Breast epithelium (tissue), 4 donors: Measurements from ENCODE around the gene CDK19. TPM values are rescaled to one million over a fixed set of nuclear protein-coding genes. Genes with fewer than 3 reads are reported as not detected.

ENCODE experiments used
- DNase-seq, 2 donors: peaks; one replicate each; pipeline ENCODE4 v3.0.0-alpha.2; 2019; ENCODE audit warnings: low spot score in 2 of 2
- H3K27ac ChIP-seq, 2 donors: fragments of 200-600 bp; sonication (generic) in 1 of 2; one replicate each; pipeline ENCODE4 v1.5.1; 2016 to 2019; ENCODE audit warnings: mild to moderate bottlenecking in 1 of 2
- H3K27me3 ChIP-seq, 2 donors: fragments of 200-600 bp; sonication (generic) in 1 of 2; one replicate each; pipeline versions ENCODE4 v1.5.1 to v1.6.0; 2017 to 2019; ENCODE audit warnings: control low read depth in 1 of 2, mild to moderate bottlenecking in 1 of 2
- H3K36me3 ChIP-seq: fragments of 200-600 bp; one replicate; pipeline ENCODE4 v1.5.1; 2019
- H3K4me1 ChIP-seq, 2 donors: fragments of 200-600 bp; sonication (generic); one replicate each; pipeline ENCODE4 v1.5.1; 2016 to 2019; ENCODE audit warnings: control low read depth in 1 of 2
- H3K4me3 ChIP-seq, 3 donors: fragments of 200-600 bp; sonication (generic); 1 replicate in 2 of 3; 2 replicates in 1 of 3; pipeline ENCODE4 v1.5.1; 2016 to 2019; ENCODE audit warnings: mild to moderate bottlenecking in 3 of 3, moderate library complexity in 2 of 3
- H3K9me3 ChIP-seq, 2 donors: fragments of 200-600 bp; sonication (generic) in 1 of 2; one replicate each; pipeline ENCODE4 v1.5.1; 2016 to 2019; ENCODE audit warnings: control low read depth in 1 of 2
- POLR2A ChIP-seq: fragments of 450-650 bp; IDR thresholded peaks from one replicate; pipeline ENCODE4 v1.6.1; 2016; ENCODE audit warnings: antibody characterized with exemption, mild to moderate bottlenecking, moderate library complexity
- POLR2AphosphoS5 ChIP-seq, 3 donors: sonication (generic); formaldehyde crosslinking; IDR thresholded peaks; one replicate each; pipeline ENCODE4 v1.6.1; 2017; ENCODE audit warnings: antibody characterized with exemption in 3 of 3
- intact Hi-C: fragments of 100-400 bp; cut with DNase I; formaldehyde crosslinking; loops from one replicate; pipeline ENCODE4 v1.15.1; 2023; ENCODE audit warnings: low total_unique reads
- total RNA-seq, 3 donors: library from RNA; depleted of rRNA; stranded (reverse); fragments of >200 nt; gene quantifications; one replicate each; pipeline ENCODE4 v1.1.0, GENCODE V29; 2016
- TF ChIP-seq, protein P1 (sequence below), 3 donors: fragments of 450-650 bp; IDR thresholded peaks; one replicate each; pipeline ENCODE4 v1.5.1; 2016 to 2017; ENCODE audit warnings: antibody characterized with exemption in 3 of 3, mild to moderate bottlenecking in 3 of 3, moderate library complexity in 3 of 3

The CDK19 gene
- total RNA-seq, 3 donors from 2014 or later: 14.1 to 17.9 (median 17.9) TPM

DNA sequence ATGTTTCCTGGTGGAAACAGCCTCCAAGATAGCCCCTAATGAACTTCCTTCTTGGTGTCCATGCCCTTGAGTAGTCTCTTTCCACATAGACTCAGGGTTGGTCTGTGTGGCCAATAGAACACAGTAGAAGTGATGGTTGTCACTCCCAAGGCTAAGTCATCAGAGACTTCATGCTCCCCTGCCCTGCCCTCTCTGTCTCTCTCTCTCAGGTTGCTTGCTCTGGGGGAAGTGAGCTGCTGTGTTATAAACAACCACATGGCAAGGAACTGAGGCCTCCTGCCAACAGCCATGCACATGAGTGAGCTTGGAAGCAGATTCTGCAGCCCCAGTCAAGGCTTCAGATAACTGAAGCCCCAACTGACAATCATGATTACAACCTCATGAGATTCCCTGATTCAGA, 253.6 kb downstream of the CDK19 start:
- no peak for TF ChIP-seq POLR2AphosphoS5 (IDR thresholded peaks at IDR 0.05)
- no peak for TF ChIP-seq POLR2A
- TF ChIP-seq, protein P1, sequence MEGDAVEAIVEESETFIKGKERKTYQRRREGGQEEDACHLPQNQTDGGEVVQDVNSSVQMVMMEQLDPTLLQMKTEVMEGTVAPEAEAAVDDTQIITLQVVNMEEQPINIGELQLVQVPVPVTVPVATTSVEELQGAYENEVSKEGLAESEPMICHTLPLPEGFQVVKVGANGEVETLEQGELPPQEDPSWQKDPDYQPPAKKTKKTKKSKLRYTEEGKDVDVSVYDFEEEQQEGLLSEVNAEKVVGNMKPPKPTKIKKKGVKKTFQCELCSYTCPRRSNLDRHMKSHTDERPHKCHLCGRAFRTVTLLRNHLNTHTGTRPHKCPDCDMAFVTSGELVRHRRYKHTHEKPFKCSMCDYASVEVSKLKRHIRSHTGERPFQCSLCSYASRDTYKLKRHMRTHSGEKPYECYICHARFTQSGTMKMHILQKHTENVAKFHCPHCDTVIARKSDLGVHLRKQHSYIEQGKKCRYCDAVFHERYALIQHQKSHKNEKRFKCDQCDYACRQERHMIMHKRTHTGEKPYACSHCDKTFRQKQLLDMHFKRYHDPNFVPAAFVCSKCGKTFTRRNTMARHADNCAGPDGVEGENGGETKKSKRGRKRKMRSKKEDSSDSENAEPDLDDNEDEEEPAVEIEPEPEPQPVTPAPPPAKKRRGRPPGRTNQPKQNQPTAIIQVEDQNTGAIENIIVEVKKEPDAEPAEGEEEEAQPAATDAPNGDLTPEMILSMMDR (IDR thresholded peaks at IDR 0.05): no peak
- Histone ChIP-seq H3K9me3 (no peaks in the 10 kb centered on the region), H3K27ac (no peak overlapping the region), H3K27me3 (no peaks in the 10 kb centered on the region), H3K4me1 (no peaks in the 10 kb centered on the region), H3K4me3 (no peak overlapping the region), H3K36me3 (no peaks in the 10 kb centered on the region)
- intact Hi-C loops: no loop called here
- DNase-seq: no peak

DNA sequence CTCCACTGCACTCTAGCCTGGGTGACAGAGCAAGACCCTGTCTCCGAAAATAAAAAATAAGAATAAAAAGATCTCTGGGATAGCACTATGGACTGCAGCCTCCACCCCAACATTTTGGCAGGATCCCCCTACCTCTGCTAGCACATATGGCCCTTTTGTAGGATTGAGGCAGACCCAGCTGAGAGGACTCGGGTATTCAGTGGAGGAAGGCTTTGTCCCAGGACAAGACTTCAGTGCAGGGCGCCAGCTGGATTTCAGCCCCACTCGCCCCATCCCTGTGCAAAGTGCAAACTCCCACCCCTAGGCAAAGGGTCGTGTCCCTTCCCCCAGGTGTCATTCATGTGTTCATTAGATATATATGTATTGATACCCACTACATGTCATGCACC, 254.3 kb downstream of the CDK19 start:
- no peaks in the 10 kb centered on the region for H3K36me3 ChIP-seq
- H3K4me3 ChIP-seq: no peak overlapping the region
- H3K4me1 ChIP-seq: no peaks in the 10 kb centered on the region
- no peak overlapping the region for H3K27ac ChIP-seq
- DNase-seq: no peak
- intact Hi-C loops: no loop called here
- no peaks in the 10 kb centered on the region for H3K9me3 ChIP-seq
- no peaks in the 10 kb centered on the region for H3K27me3 ChIP-seq
- no peak for TF ChIP-seq POLR2AphosphoS5 (IDR thresholded peaks at IDR 0.05)

DNA sequence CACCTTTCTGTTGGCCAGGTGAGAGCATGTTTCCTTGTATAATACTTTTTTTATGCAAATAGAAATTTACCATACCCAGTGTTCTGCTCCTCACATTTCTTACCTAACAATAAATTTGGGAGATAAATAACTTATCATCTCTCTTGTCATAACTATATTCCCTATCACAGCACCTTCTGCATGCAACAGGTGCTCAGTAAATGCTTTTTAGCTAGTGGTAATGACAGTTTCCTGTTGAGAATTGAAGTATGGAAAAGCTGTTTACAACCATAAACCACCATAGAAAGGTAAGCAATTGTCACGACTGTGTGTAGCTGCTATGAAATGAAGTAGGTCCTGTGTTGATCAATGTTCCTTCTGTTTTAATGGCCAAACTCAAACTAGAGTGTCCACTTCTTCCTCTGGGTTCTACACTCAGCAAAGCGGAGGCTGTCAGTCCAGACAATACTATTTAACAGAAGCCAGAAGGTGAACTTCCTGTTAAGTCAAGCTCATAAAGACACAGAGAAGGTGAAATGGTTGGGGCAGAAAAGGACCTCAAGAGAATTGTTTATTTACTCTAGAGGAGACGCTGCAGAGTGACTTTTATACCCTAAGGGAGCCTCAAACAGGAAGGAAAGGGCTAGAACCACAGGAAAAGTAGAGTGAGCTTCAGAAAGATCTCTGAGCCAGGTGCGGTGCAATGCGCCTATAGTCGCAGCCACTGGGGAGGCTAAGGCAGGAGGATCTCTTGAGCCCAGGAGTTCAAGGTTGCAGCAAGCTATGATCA, 254.8 kb downstream of the CDK19 start:
- H3K4me1 ChIP-seq: no peaks in the 10 kb centered on the region

More for the DNA sequence above, 254.8 kb downstream of the CDK19 start:
- Histone ChIP-seq H3K9me3 (no peaks in the 10 kb centered on the region), H3K4me3 (no peak overlapping the region), H3K27ac (no peak overlapping the region), H3K27me3 (no peaks in the 10 kb centered on the region), H3K36me3 (no peaks in the 10 kb centered on the region)
- DNase-seq: no peak
- intact Hi-C loops: no loop called here
- TF ChIP-seq POLR2AphosphoS5 (IDR thresholded peaks at IDR 0.05) (no peak), POLR2A (no peak)
- TF ChIP-seq, protein P1 (IDR thresholded peaks at IDR 0.05): no peak

Other genes with a start within 250 kb of the CDK19 start
- 10 to 100 TPM; 50.2 to 74.8 (median 73.4) TPM for gene AMD1, start 59.3 kb upstream of the CDK19 start, total RNA-seq
- 10 to 100 TPM; 26.6 to 29.6 (median 28.5) TPM for gene GTF3C6, start 143.2 kb upstream of the CDK19 start, total RNA-seq
- 10 to 100 TPM; 20.9 to 27.9 (median 21.3) TPM for gene RPF2, start 166.6 kb upstream of the CDK19 start, total RNA-seq